ENCODE data around the gene EPC1. TPM values are rescaled to one million over a fixed set of nuclear protein-coding genes. Genes with fewer than 3 reads are reported as not detected.
"Not testable (repeated sequence)": the region's sequence is repeated elsewhere in the genome, so short reads cannot be mapped to it uniquely, and the experiment has no call there.

The EPC1 gene
- total RNA-seq, 2 donors from 2014 or later = 31.9 to 39.2 TPM

DNA sequence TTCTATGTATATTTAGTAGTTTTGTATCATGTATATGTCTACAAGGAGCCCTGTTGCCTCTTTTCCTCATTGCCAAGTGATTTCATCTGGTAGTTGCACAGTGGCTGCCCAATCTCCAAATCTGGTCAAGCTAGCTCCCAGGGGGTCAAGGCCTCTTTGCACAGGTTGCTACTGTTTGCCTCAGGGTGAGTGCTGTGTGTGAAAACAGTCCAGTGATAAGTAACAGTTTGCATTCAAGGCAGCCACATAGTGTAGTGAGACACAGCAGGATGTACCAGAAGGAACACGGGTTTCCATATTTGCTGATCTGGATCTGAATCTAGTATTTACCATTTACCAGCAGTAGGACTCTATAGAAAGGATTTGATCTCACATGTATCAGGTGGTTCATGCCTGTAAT lies 13.3 kb upstream of the EPC1 start:
- no peak overlapping the region for H3K27ac ChIP-seq
- peaks cover 31% of the 10 kb centered on the region for H3K4me1 ChIP-seq
- DNase-seq (no peak), ATAC-seq (no peak)
- H3K27me3 ChIP-seq = no peaks in the 10 kb centered on the region
- no peak overlapping the region for H3K4me3 ChIP-seq
- no peak for TF ChIP-seq CTCF (IDR thresholded peaks at IDR 0.05)
- no peak for TF ChIP-seq POLR2A (IDR thresholded peaks at IDR 0.05)
- no peaks in the 10 kb centered on the region for H3K36me3 ChIP-seq (replicated peaks in 1 of 2; ENCODE audit: insufficient read depth in 1 of 2, low read depth in 2 of 2)
- intact Hi-C loops (cut with DNase I) = no loop called here
- 48% methylated on average over 1 of the region's 1 CpG; no CpG with 5 or more reads in 1 of the 2 donors for WGBS, 2 donors
- no peaks in the 10 kb centered on the region for H3K9me3 ChIP-seq

GRCh38 chr10:32357056-32357735 lies 10.2 kb upstream of the EPC1 start:
- no peak for TF ChIP-seq CTCF (IDR thresholded peaks at IDR 0.05)
- no peak for TF ChIP-seq POLR2A (IDR thresholded peaks at IDR 0.05)
- Histone ChIP-seq H3K9me3 (no peaks in the 10 kb centered on the region), H3K27me3 (no peaks in the 10 kb centered on the region), H3K4me3 (no peak overlapping the region), H3K4me1 (peaks cover 30% of the 10 kb centered on the region), H3K27ac (no peak overlapping the region), H3K36me3 (replicated peaks in 1 of 2; ENCODE audit: insufficient read depth in 1 of 2, low read depth in 2 of 2) (no peaks in the 10 kb centered on the region)
- ATAC-seq (no peak), DNase-seq (no peak)
- WGBS, 2 donors = 89 to 91% methylated on average over 8 of the region's 8 CpGs
- intact Hi-C loops (cut with DNase I) = no loop called here

- H3K36me3 ChIP-seq (replicated peaks in 1 of 2; ENCODE audit: insufficient read depth in 1 of 2, low read depth in 2 of 2); H3K27me3 ChIP-seq; H3K4me3 ChIP-seq; ATAC-seq; H3K27ac ChIP-seq; H3K9me3 ChIP-seq; DNase-seq; intact Hi-C loops (cut with DNase I): not testable (repeated sequence)
- peaks cover 20% of the 10 kb centered on the region for H3K4me1 ChIP-seq
- WGBS, 2 donors = 30 to 100% methylated on average over 1 of the region's 1 CpG
Observed at GRCh38 chr10:32354690-32355089, 7.7 kb upstream of the EPC1 start.

DNA sequence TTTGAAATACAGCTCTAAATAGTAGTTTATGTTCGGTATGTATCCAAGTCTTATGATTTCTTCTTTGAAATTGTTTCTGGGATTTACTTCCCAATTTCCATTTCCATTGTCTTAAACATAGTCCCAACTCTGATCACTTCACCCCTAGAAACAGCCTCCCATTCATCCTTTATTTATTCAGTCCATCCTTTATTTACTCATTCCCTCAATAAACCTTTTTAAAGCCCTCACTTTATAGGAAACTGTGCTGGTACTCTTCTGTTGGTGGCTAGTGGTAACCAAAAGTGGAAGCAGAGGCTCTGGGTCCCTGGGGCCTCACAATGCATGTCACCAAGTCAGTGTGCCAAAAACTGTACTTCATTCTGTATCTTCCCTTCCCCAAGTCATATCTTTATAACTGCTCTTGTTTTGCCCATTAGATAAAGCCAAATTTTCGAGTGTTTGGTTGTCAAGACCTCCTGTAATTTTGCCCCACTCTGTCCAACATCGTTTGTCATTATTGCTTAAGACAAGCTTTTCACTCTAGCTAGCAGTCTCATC lies 3.9 kb upstream of the EPC1 start:
- intact Hi-C loops (cut with DNase I) = no loop called here
- Histone ChIP-seq H3K4me1 (peaks cover 25% of the 10 kb centered on the region), H3K4me3 (no peak overlapping the region), H3K36me3 (replicated peaks in 1 of 2; ENCODE audit: insufficient read depth in 1 of 2, low read depth in 2 of 2) (no peaks in the 10 kb centered on the region), H3K9me3 (no peaks in the 10 kb centered on the region), H3K27ac (no peak overlapping the region), H3K27me3 (no peaks in the 10 kb centered on the region)
- TF ChIP-seq CTCF (IDR thresholded peaks at IDR 0.05) = no peak
- no peak for TF ChIP-seq POLR2A (IDR thresholded peaks at IDR 0.05)
- ATAC-seq (no peak), DNase-seq (no peak)
- WGBS, 2 donors = 78 to 83% methylated on average over 3 of the region's 3 CpGs

DNA sequence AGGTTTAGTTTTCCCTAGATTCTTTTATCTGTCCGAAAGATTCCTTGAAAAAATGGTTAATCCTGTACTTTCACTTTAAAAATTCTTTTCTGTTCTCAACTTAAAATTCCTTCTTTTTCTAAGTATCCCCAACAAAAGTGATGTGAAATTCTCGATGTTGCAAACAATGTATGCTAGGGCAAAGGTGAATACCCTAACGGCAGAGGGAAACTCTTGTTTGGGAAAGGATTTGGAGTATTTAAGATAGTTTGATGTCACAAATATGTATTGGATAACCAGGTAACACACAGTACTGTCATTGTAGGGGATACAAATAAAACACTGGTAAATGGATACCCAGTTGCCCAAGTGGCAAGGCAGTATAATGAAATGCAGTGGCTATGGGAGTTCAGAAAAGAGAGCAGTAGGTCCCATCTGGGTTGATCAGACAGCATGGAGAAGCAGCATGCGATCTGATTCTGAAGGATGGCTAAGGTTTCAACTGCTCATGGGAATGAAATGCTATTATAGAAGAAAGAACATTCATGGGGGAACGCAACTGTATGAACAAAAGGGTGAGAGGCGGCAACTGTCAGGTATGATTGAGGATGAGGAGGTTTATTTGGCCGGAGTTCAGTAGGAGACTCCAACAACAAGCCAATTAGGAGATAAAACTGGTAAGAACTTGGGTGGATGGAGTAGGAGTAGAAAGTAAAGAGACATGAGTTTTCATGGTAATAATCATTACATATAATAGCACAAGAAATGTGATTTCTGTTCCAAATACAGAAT lies 3.2 kb upstream of the EPC1 start:
- intact Hi-C loops (cut with DNase I) = no loop called here
- WGBS, 2 donors = 80 to 88% methylated on average over 7 of the region's 7 CpGs
- Histone ChIP-seq H3K27me3 (no peaks in the 10 kb centered on the region), H3K9me3 (no peaks in the 10 kb centered on the region), H3K27ac (no peak overlapping the region), H3K4me3 (no peak overlapping the region), H3K36me3 (replicated peaks in 1 of 2; ENCODE audit: insufficient read depth in 1 of 2, low read depth in 2 of 2) (no peaks in the 10 kb centered on the region), H3K4me1 (peaks cover 26% of the 10 kb centered on the region)
- ATAC-seq (no peak), DNase-seq (no peak)
- TF ChIP-seq CTCF (IDR thresholded peaks at IDR 0.05) = no peak
- TF ChIP-seq POLR2A (IDR thresholded peaks at IDR 0.05) = no peak

Data from body of pancreas (tissue), 4 donors.